CD4-positive, alpha-beta T cell treated with Interleukin-4 for 1 hour (primary cell): Measurements from ENCODE around the gene TBX3.

Experiments
- DNase-seq, 2 donors: peaks; one replicate each; pipeline ENCODE4 v3.0.0-alpha.2; 2020 to 2022

Gene TBX3

GRCh38 chr12:114681116-114681871 lies 2.7 kb downstream of the TBX3 start:
- no peak for DNase-seq

- no peak for DNase-seq
Observed at GRCh38 chr12:114680604-114681069, 3.3 kb downstream of the TBX3 start.

GRCh38 chr12:114679942-114680341 lies 4.0 kb downstream of the TBX3 start:
- no peak for DNase-seq

- DNase-seq: no peak
Observed at GRCh38 chr12:114679452-114679875, 4.5 kb downstream of the TBX3 start.

GRCh38 chr12:114678718-114679117 lies 5.3 kb downstream of the TBX3 start:
- DNase-seq: no peak

- no peak for DNase-seq
Observed at GRCh38 chr12:114678028-114678427, 5.9 kb downstream of the TBX3 start.

GRCh38 chr12:114676142-114676741 lies 7.7 kb downstream of the TBX3 start:
- DNase-seq: no peak

- DNase-seq: no peak
Observed at GRCh38 chr12:114674251-114675047, 9.5 kb downstream of the TBX3 start.

GRCh38 chr12:114673901-114674250 lies 10.1 kb downstream of the TBX3 start:
- no peak for DNase-seq

GRCh38 chr12:114673169-114673833 lies 10.7 kb downstream of the TBX3 start:
- DNase-seq: no peak

GRCh38 chr12:114672817-114673168 lies 11.2 kb downstream of the TBX3 start:
- DNase-seq: no peak

GRCh38 chr12:114671443-114672411 lies 12.2 kb downstream of the TBX3 start:
- no peak for DNase-seq

GRCh38 chr12:114671066-114671442 lies 12.9 kb downstream of the TBX3 start:
- DNase-seq: no peak

GRCh38 chr12:114670291-114670980 lies 13.5 kb downstream of the TBX3 start:
- no peak for DNase-seq

- no peak for DNase-seq
Observed at GRCh38 chr12:114669401-114670290, 14.3 kb downstream of the TBX3 start.

GRCh38 chr12:114668886-114669288 lies 15.1 kb downstream of the TBX3 start:
- no peak for DNase-seq

GRCh38 chr12:114668151-114668885 lies 15.7 kb downstream of the TBX3 start:
- DNase-seq: no peak

- no peak for DNase-seq
Observed at GRCh38 chr12:114667669-114668150, 16.3 kb downstream of the TBX3 start.
